DND-41 (cell line): ENCODE measurements around the gene BCL11B.

Experiments
- ATAC-seq: fragments of 200-7000 bp; cut with Tn5 transposase; 3 replicates; pipeline ENCODE4 v1.9.1; 2021; ENCODE audit warnings: low read depth; ENCODE audit not compliant: insufficient read depth
- DNase-seq: peaks from one replicate; pipeline ENCODE4 v3.0.0-alpha.2; 2020
- H2AFZ ChIP-seq: 2 replicates; pipeline ENCODE4 v1.6.0; 2012; ENCODE audit warnings: low read depth, low read length
- H3K27ac ChIP-seq: 2 replicates; pipeline ENCODE4 v1.5.1; 2012; ENCODE audit warnings: low read length, inconsistent platforms
- H3K27me3 ChIP-seq: fragments of 200-600 bp; sonication (generic); 2 replicates; pipeline ENCODE4 v1.6.0; 2012; ENCODE audit warnings: low read length, mild to moderate bottlenecking, inconsistent platforms; ENCODE audit not compliant: insufficient read depth, poor library complexity
- H3K36me3 ChIP-seq: 2 replicates; pipeline ENCODE4 v1.5.1; 2012; ENCODE audit warnings: low read length, inconsistent platforms; ENCODE audit not compliant: insufficient read depth
- H3K4me1 ChIP-seq: 2 replicates; pipeline ENCODE4 v1.5.1; 2012; ENCODE audit warnings: mild to moderate bottlenecking, low read length; ENCODE audit not compliant: insufficient read depth
- H3K4me2 ChIP-seq: 2 replicates; pipeline ENCODE4 v1.6.0; 2012; ENCODE audit warnings: mild to moderate bottlenecking, moderate library complexity, low read length, inconsistent platforms; ENCODE audit not compliant: insufficient read depth
- H3K4me3 ChIP-seq, 2 experiments: fragments of 200-600 bp in 1 of 2; shearing (Covaris generic) in 1 of 2; 2 replicates each; pipeline ENCODE4 v1.5.1; 2012 to 2016; ENCODE audit warnings: inconsistent platforms in 2 of 2, low read length in 2 of 2, mild to moderate bottlenecking in 2 of 2, low read depth in 1 of 2, moderate library complexity in 1 of 2
- H3K79me2 ChIP-seq: 2 replicates; pipeline ENCODE4 v1.6.0; 2012; ENCODE audit warnings: low read length, inconsistent platforms; ENCODE audit not compliant: insufficient read depth
- H3K9ac ChIP-seq: 2 replicates; pipeline ENCODE4 v1.6.0; 2012; ENCODE audit warnings: low read depth, mild to moderate bottlenecking, inconsistent platforms, low read length, moderate library complexity
- H3K9me3 ChIP-seq: 2 replicates; pipeline ENCODE4 v1.5.1; 2012; ENCODE audit warnings: low read length, moderate library complexity, mild to moderate bottlenecking, inconsistent platforms; ENCODE audit not compliant: insufficient read depth, severe bottlenecking
- H4K20me1 ChIP-seq: 2 replicates; pipeline ENCODE4 v1.6.0; 2012; ENCODE audit warnings: low read length; ENCODE audit not compliant: insufficient read depth
- EZH2 ChIP-seq: IDR thresholded peaks from 3 replicates; pipeline ENCODE4 v1.6.1; 2012; ENCODE audit warnings: borderline replicate concordance, low read depth, mild to moderate bottlenecking, moderate library complexity, low read length, inconsistent platforms; ENCODE audit not compliant: severe bottlenecking
- TF ChIP-seq, protein P1 (sequence below): IDR thresholded peaks from 2 replicates; pipeline ENCODE4 v1.5.1; 2012; ENCODE audit warnings: borderline replicate concordance, low read length, moderate library complexity, mild to moderate bottlenecking; ENCODE audit not compliant: poor library complexity, severe bottlenecking; ENCODE audit errors: extremely low read depth

Gene BCL11B

DNA sequence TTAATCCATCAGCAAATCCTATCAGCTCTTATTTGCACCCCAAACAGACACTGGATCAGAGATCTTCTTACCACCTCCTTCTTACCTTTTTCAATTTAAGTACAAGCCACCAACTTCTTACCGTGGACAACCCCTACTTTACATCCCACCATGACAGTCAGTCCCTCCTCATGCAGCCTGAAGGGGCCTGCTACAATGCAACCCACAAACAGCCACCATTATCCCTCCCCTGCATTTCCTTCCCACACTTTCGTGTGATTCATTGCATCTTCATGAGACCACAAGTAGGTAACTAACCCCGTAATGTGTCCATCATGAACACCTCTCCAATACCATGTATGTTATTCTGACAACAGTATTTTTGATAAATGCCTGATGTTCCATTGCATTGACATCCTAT, 108.6 kb downstream of the BCL11B start:
- ATAC-seq (no peak), DNase-seq (no peak)
- Histone ChIP-seq H2AFZ (no peak overlapping the region), H3K27me3 (no peaks in the 10 kb centered on the region), H3K4me2 (no peak overlapping the region), H3K9me3 (no peaks in the 10 kb centered on the region), H3K79me2 (no peaks in the 10 kb centered on the region), H3K36me3 (no peaks in the 10 kb centered on the region), H3K27ac (no peak overlapping the region), H3K4me1 (no peaks in the 10 kb centered on the region), H3K9ac (no peak overlapping the region), H3K4me3 (no peak overlapping the region), H4K20me1 (no peaks in the 10 kb centered on the region)
- TF ChIP-seq, protein P1, sequence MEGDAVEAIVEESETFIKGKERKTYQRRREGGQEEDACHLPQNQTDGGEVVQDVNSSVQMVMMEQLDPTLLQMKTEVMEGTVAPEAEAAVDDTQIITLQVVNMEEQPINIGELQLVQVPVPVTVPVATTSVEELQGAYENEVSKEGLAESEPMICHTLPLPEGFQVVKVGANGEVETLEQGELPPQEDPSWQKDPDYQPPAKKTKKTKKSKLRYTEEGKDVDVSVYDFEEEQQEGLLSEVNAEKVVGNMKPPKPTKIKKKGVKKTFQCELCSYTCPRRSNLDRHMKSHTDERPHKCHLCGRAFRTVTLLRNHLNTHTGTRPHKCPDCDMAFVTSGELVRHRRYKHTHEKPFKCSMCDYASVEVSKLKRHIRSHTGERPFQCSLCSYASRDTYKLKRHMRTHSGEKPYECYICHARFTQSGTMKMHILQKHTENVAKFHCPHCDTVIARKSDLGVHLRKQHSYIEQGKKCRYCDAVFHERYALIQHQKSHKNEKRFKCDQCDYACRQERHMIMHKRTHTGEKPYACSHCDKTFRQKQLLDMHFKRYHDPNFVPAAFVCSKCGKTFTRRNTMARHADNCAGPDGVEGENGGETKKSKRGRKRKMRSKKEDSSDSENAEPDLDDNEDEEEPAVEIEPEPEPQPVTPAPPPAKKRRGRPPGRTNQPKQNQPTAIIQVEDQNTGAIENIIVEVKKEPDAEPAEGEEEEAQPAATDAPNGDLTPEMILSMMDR, result no peak
- no peak for TF ChIP-seq EZH2

DNA sequence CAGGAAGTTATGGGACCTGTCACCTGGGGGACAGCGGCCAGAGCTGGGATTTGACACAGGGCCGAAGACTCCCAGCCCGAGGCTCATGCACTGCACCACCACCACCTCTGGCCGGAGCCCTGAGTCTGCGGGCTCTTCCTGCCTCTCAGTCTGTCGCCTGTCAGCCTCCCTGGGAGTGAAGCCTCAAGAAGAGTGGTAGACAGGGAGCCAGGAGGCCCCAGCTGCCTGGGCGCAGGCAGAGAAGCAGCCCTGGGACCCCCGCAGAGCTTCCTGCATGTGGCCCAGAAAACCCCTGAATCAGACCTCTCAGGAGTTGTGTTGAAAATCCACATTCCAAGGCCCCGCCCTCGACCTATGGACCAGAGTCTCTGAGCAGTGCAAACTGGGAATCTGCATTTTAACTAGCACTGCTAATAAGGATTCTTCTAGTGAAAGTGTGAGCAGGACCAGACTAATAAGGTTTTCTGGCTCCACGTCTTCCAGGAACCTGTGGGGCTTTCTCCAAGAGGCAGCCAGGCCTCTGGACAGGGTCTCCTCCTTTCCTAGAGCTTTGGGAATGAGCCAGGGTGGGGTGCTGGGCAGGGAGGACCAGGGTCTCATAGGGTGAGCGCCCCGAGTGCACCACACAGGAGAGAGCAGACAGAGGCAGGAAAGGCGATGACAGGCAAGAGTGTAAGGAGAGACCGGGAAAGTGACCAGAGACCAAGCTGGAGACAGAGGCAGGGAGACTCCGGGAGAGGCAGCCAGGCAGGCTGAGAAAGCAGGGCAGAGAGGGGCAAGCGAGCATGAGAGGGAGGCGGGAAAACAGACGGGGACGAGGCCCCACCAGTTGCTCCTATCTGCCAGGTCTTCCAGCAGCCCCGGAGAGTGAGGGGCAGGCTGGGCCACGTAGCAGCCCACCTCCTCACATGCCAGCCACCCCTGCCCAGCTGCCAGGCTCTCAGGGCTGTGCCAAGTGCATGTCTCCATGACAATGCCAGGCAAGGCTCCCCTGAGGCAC, 112.4 kb downstream of the BCL11B start:
- ATAC-seq, result no peak

DNA sequence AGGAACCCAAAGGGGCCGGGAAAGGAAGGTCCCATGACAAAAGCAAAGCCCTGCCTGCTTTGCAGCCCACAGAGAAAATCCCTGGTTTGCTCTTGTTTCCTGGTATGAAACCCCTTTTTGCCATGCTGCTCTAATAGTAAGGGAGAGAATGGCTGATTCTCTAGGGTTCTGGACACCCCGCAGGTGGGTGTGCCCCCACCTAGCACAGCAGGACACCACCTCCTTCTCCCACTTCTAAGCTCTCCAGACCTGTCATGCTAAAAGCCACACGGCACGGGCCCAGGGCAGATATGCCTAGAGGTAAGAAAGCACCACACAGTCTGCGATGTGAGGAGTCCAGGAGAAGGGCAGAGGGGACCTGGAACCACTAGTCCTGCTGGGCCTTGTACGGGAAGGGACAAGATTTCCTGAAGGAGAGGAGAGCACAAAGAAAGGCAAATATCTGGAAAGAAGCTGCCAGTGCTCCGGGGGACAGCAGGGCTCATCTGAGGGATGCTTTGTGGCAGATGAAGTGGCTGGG, 113.3 kb downstream of the BCL11B start:
- Histone ChIP-seq H4K20me1 (no peaks in the 10 kb centered on the region), H3K79me2 (no peaks in the 10 kb centered on the region), H3K9me3 (no peaks in the 10 kb centered on the region), H3K27me3 (no peaks in the 10 kb centered on the region), H3K4me1 (no peaks in the 10 kb centered on the region), H3K36me3 (no peaks in the 10 kb centered on the region), H3K9ac (no peak overlapping the region), H2AFZ (no peak overlapping the region), H3K27ac (no peak overlapping the region), H3K4me2 (no peak overlapping the region), H3K4me3 (no peak overlapping the region)
- ATAC-seq (no peak), DNase-seq (no peak)
- TF ChIP-seq, protein P1, result no peak

More for the DNA sequence above, 112.4 kb downstream of the BCL11B start:
- H3K27ac ChIP-seq, result no peak overlapping the region
- H4K20me1 ChIP-seq, result no peaks in the 10 kb centered on the region
- H3K27me3 ChIP-seq, result no peaks in the 10 kb centered on the region
- H3K9me3 ChIP-seq, result no peaks in the 10 kb centered on the region
- H3K79me2 ChIP-seq, result no peaks in the 10 kb centered on the region
- no peak overlapping the region for H2AFZ ChIP-seq
- no peaks in the 10 kb centered on the region for H3K36me3 ChIP-seq
- H3K4me1 ChIP-seq, result no peaks in the 10 kb centered on the region
- no peak overlapping the region for H3K4me2 ChIP-seq
- TF ChIP-seq, protein P1, result no peak
- no peak for TF ChIP-seq EZH2
- no peak overlapping the region for H3K4me3 ChIP-seq
- H3K9ac ChIP-seq, result no peak overlapping the region
- no peak for DNase-seq
